Measurements from ENCODE around the gene SLC46A3.

DNA sequence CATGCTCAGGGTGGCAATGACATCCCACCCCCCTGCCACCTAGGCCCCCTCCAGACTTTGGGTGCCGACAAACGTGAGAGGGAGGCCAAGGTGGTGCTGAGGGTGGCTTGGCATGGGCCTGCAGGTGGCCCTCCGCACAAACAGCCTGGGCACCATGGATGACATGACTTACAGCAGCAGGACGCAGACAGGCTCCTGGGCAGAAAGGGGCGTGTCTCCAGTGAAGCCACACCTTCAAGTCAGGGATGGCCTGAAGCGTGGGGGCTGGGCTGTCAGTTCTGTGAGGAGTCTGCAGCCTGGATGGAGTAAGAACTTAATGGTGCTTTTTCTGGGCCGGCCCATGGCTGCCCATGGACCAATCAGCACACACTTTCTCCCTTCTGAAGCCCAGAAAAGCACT lies 34.5 kb downstream of the SLC46A3 start:
- TF ChIP-seq POLR2A (IDR thresholded peaks at IDR 0.05; ENCODE audit: low read length) (no peak), GATA1 (IDR thresholded peaks at IDR 0.05; ENCODE audit: low read depth, low read length) (no peak)

Data from erythroblast (primary cell).